Esophagus muscularis mucosa (tissue), 3 donors: ENCODE measurements around the gene CRYGS.

Experiments
- CTCF ChIP-seq, 3 experiments: fragments of 200-600 bp in 2 of 3; fragments of 450-650 bp in 1 of 3; sonication (generic) in 2 of 3; IDR thresholded peaks; one replicate each; pipeline ENCODE4 v1.5.1; 2017 to 2019; ENCODE audit warnings: antibody characterized with exemption in 3 of 3, mild to moderate bottlenecking in 2 of 3, moderate library complexity in 1 of 3
- POLR2A ChIP-seq: fragments of 450-650 bp; IDR thresholded peaks from one replicate; pipeline ENCODE4 v1.6.1; 2017; ENCODE audit warnings: antibody characterized with exemption, moderate library complexity, mild to moderate bottlenecking, low read depth

GRCh38 chr3:186582541-186582940 is 38.4 kb upstream of the CRYGS start:
- TF ChIP-seq CTCF (IDR thresholded peaks at IDR 0.05) (no peak), POLR2A (no peak)
